GM21515 (cell line): ENCODE measurements around the gene DLX6.

Source experiments
- ATAC-seq: cut with Tn5 transposase; IDR thresholded peaks from one replicate; pipeline ENCODE4 v1.9.1; 2021; ENCODE audit not compliant: unreplicated experiment

The DLX6 gene

DNA sequence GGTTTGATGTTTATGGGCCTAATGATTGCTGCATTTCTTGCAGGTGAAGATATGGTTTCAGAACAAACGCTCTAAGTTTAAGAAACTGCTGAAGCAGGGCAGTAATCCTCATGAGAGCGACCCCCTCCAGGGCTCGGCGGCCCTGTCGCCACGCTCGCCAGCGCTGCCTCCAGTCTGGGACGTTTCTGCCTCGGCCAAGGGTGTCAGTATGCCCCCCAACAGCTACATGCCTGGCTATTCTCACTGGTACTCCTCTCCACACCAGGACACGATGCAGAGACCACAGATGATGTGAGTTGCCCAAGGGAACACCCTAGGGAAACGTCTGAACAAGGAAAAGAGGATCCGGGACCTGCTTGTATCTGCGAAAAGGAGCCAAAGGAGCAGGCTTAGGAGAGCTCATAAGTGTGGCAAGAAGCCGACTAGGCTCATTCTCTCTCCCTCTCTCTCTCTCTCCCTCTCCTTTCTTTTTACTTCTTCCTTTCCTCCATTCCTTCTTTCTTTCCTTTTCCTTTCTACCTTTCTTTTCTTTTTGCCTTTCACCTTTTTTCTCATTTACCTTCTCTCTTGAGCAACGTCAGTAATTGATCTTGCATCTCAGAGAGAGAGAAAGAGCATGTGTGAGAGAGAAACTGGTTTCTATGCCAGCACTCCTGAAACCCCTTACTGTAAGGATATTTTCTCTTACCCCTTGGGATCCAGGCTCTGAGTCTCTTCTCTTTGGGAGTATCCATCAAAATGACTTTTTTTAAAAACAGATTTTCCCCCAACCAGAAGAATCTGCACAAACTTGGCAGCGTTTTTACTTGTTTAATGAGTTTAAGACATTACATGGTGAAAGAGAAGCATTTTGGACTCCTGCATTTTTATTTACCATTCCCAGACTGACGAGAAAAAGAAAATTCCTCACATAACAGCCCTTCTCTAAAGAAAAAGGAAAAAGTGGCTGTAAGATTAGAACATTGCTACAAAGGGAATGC, 4.7 kb downstream of the DLX6 start:
- no peak for ATAC-seq

GRCh38 chr7:97011104-97011503, 5.8 kb downstream of the DLX6 start:
- no peak for ATAC-seq

DNA sequence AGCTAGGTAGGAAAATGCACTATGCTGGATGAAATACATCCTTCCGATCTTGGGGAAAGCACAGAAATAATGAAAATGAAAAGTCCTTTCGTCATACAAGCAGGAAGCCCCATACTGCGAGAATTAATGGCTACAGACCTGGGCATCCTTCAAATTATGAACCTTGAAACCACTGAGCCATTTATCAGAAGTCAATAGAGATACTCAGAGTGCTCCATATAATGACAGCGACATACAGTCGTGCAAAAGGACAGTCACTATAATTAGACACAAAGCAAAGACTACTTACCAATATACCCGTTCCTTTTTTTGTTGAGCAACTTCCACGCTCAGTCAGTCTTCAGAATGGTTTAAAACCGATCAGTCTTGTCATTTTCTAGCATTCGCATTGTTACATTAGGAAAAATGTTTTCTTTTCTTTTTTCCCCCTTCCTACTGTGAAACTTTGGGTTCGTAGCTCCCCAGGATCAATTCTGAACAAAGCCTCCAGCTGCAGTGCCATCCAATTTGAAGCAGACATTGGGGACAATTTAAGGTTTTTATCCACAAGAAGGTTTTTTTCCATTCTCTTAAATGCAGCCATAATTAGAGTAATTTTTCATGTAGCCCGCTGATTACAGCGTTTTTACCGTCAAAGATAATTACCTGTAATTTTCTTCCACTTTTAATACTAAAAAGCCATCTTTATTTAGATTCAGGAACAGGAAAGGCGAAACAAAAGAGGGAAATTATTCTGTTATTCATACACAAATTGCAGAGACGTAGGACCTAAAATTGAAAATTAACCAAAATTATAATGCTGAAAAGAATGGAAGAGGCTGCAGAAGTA, 6.4 kb downstream of the DLX6 start:
- no peak for ATAC-seq

- ATAC-seq: no peak
Observed at GRCh38 chr7:97012365-97013133, 7.2 kb downstream of the DLX6 start.

- no peak for ATAC-seq
Observed at GRCh38 chr7:97013134-97013844, 7.9 kb downstream of the DLX6 start.

DNA sequence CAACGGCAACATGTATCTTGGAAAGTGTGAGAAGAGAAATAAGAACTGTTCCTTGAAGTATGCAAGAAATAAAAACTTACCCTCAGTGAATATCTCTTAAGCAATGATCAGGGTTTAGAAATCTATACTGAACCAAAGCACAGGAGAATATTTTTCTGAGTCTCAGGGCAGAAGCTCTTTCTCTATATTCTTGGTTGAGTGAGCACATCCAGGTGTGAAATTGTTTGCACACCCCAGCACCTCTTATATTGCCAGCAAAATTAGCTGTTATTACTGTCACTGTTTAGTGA, 8.4 kb downstream of the DLX6 start:
- no peak for ATAC-seq

- ATAC-seq: no peak
Observed at GRCh38 chr7:97014145-97014750, 8.9 kb downstream of the DLX6 start.

DNA sequence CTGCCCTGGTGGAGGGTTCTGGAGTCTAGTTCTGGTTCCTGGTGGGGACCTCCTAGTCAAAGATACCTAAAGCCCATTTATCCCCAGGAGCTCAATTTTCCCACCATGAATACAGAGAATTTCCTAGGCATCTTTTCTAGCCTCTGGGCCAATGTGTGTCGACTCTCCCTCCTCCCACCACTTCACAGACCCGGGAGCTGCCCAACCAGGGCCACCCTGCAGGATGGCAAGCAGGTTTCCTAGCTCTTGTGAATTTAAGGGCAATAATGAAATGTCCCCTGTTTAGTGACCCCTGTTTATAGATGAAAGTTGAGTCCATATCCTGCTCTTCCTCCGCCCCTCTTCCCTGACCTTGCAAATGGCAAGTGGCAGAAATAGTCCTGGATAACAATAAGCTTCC, 9.9 kb downstream of the DLX6 start:
- no peak for ATAC-seq

GRCh38 chr7:97015756-97016380, 10.5 kb downstream of the DLX6 start:
- no peak for ATAC-seq

- no peak for ATAC-seq
Observed at GRCh38 chr7:97016381-97017191, 11.2 kb downstream of the DLX6 start.

- ATAC-seq: no peak
Observed at GRCh38 chr7:97017192-97018125, 12.1 kb downstream of the DLX6 start.

- ATAC-seq: no peak
Observed at GRCh38 chr7:97018126-97018601, 12.8 kb downstream of the DLX6 start.

GRCh38 chr7:97018791-97019531, 13.6 kb downstream of the DLX6 start:
- ATAC-seq: no peak

DNA sequence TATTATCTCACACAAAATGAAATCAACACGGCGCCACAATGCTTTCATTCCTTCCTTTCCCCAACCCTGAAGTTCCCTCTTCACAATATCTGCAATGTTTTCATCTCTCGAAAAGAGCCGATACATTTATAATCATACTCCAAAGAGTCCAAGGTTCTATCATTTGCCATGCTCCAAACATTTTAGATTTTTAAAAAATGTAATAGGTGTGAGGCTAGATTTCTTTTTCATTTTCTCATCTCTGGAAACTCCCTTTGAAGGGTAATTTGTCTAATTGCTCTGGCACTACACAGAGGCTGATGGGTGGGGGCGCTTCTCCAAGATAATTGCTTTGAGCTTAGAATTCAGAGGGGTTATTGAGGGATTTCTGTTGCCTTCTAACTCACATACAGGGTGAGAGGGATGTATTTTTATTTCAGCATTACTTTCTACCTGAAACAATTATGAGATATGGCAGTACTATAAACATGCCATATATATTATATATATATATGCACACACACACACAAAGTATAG, 14.4 kb downstream of the DLX6 start:
- ATAC-seq: no peak

DNA sequence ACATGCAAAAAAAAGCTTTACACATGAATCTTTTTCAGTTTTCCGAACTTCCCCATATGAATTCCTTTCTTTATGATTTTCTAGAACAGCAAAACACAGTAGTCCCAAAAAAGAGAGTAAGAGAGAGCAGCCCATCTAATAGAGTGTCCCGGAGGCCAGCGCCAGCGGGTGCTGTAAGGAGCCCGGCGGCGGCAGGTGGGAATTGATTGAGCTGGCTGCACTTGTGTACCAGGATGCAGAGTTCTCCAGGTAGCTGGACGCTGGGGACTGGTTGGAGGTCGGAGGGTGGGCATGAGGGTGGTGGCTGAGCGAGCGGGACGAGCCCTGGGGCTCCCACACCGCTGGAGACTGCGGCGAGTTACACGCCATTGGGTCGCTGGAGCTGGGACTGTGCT, 15.2 kb downstream of the DLX6 start:
- no peak for ATAC-seq

DNA sequence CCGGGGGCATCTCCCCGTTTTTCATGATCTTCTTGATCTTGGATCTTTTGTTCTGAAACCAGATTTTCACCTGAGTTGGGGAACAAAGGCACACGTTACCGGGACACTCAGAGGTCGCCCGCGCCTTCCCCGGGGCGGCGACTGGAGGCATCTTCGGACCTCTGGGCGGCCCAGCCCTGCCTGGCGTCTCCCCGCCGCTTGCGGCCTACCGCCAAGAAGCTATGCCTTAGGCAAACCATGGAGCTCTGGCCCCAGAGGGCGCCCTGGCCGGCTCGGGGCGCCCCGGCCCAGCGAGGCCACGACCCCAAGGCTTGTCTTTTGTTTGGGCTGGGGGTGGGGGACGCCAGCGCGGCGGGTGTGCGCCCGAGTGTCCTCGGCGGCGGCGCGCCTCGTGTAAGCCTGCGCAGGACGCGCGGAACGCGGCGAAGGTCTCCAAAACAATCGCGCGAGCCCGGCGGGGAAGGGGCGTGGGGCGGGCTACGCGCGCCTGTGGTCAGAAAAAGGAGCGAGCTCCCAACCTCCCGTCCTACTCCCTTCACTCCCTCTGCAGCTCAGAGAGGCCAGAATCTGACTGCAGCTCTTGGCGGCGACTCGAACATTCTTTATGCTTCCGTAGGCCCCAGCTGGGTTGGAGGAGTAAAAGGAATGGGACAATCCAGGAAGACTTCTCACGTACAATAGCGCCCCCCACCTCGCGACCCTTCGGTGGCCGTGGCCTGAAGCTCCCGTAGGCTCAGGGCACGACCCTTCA, 15.8 kb downstream of the DLX6 start:
- no peak for ATAC-seq
